HepG2 (cell line): ENCODE results near the gene MBL2. TPM values are rescaled to one million over a fixed set of nuclear protein-coding genes. Genes with fewer than 3 reads are reported as not detected.

Experiments
- AFF4 ChIP-seq: sonication (generic); formaldehyde crosslinking; IDR thresholded peaks from 2 replicates; pipeline ENCODE4 v1.4.0; 2020; ENCODE audit warnings: missing genetic modification reagents
- CEBPG ChIP-seq: IDR thresholded peaks from 2 replicates; pipeline ENCODE4 v1.6.1; 2016
- CHD4 ChIP-seq: fragments of 200-600 bp; sonication (generic); IDR thresholded peaks from 2 replicates; pipeline ENCODE4 v1.7.0; 2017; ENCODE audit warnings: mild to moderate bottlenecking, low read length, borderline replicate concordance
- CTCF ChIP-seq: sonication (generic); formaldehyde crosslinking; IDR thresholded peaks from 2 replicates; pipeline ENCODE4 v1.5.0; 2020; ENCODE audit warnings: mild to moderate bottlenecking, missing genetic modification reagents, moderate library complexity
- FOXP1 ChIP-seq, 2 experiments: fragments of 450-650 bp in 1 of 2; IDR thresholded peaks; 2 replicates each; pipeline ENCODE4 v1.6.1; 2017 to 2018; ENCODE audit warnings: antibody characterized with exemption in 1 of 2
- HINFP ChIP-seq: sonication (generic); formaldehyde crosslinking; IDR thresholded peaks from 2 replicates; pipeline ENCODE4 v1.4.0; 2020; ENCODE audit warnings: low read depth, mild to moderate bottlenecking, missing genetic modification reagents
- HNRNPL ChIP-seq: fragments of 200-400 bp; formaldehyde crosslinking; IDR thresholded peaks from 2 replicates; pipeline ENCODE4 v1.6.1; 2017; ENCODE audit warnings: mild to moderate bottlenecking, low read depth, low read length
- MAZ ChIP-seq, 2 experiments: sonication (generic) in 1 of 2; formaldehyde crosslinking in 1 of 2; IDR thresholded peaks; 2 replicates each; pipeline versions ENCODE4 v1.5.0 to v1.6.1; 2012 to 2020; ENCODE audit warnings: low read depth in 2 of 2, mild to moderate bottlenecking in 2 of 2, borderline replicate concordance in 1 of 2, improper control_type of control experiment in 1 of 2, low read length in 1 of 2, missing genetic modification reagents in 1 of 2, moderate library complexity in 1 of 2
- MYPOP ChIP-seq: sonication (generic); formaldehyde crosslinking; IDR thresholded peaks from 2 replicates; pipeline ENCODE4 v1.8.1; 2023; ENCODE audit warnings: mild to moderate bottlenecking, moderate library complexity, missing genetic modification reagents
- RBFOX2 ChIP-seq: fragments of 200-400 bp; formaldehyde crosslinking; IDR thresholded peaks from 2 replicates; pipeline ENCODE4 v1.6.1; 2017; ENCODE audit warnings: low read depth, mild to moderate bottlenecking, low read length
- SOX6 ChIP-seq, 2 experiments: fragments of 450-650 bp in 1 of 2; sonication (generic) in 1 of 2; formaldehyde crosslinking in 1 of 2; IDR thresholded peaks; 2 replicates each; pipeline versions ENCODE4 v1.4.0 to v1.6.1; 2017 to 2020; ENCODE audit warnings: antibody characterized with exemption in 1 of 2, mild to moderate bottlenecking in 1 of 2, missing genetic modification reagents in 1 of 2
- SRY ChIP-seq: sonication (generic); formaldehyde crosslinking; IDR thresholded peaks from 2 replicates; pipeline ENCODE4 v1.8.0; 2022; ENCODE audit warnings: mild to moderate bottlenecking, missing genetic modification reagents
- YY1 ChIP-seq: IDR thresholded peaks from 2 replicates; pipeline ENCODE4 v1.6.1; 2011; ENCODE audit warnings: low read length, low read depth, moderate library complexity, mild to moderate bottlenecking; ENCODE audit not compliant: insufficient read depth, insufficient replicate concordance
- ZBTB3 ChIP-seq: sonication (generic); formaldehyde crosslinking; IDR thresholded peaks from 2 replicates; pipeline ENCODE4 v1.4.0; 2020; ENCODE audit warnings: low read depth, mild to moderate bottlenecking, moderate library complexity, missing genetic modification reagents, borderline replicate concordance
- ZNF460 ChIP-seq: sonication (generic); formaldehyde crosslinking; IDR thresholded peaks from 2 replicates; pipeline ENCODE4 v1.5.1; 2020; ENCODE audit warnings: missing genetic modification reagents, mild to moderate bottlenecking, borderline replicate concordance
- ZNF776 ChIP-seq: sonication (generic); formaldehyde crosslinking; IDR thresholded peaks from 2 replicates; pipeline ENCODE4 v1.4.0; 2020; ENCODE audit warnings: mild to moderate bottlenecking, missing genetic modification reagents
- ZNF777 ChIP-seq: sonication (generic); formaldehyde crosslinking; IDR thresholded peaks from 2 replicates; pipeline ENCODE4 v1.4.0; 2020; ENCODE audit warnings: missing genetic modification reagents
- ZSCAN25 ChIP-seq: sonication (generic); formaldehyde crosslinking; IDR thresholded peaks from 2 replicates; pipeline ENCODE4 v1.8.0; 2022; ENCODE audit warnings: mild to moderate bottlenecking, missing genetic modification reagents
- ZSCAN31 ChIP-seq: sonication (generic); formaldehyde crosslinking; IDR thresholded peaks from 2 replicates; pipeline ENCODE4 v1.5.0; 2020; ENCODE audit warnings: low read depth, mild to moderate bottlenecking, missing genetic modification reagents
- polyA plus RNA-seq, 8 experiments: library from polyadenylated mRNA; depleted of rRNA in 3 of 8; stranded (reverse) in 7 of 8; unstranded in 1 of 8; fragments of >200 nt; fragmentation: Illumina TruSeq in 4 of 8; extraction: Trizol in 4 of 8; gene quantifications; 2 replicates each; pipeline versions ENCODE4 v1.2.1 to v1.2.3, GENCODE V29; 2011 to 2016; ENCODE audit warnings: low read depth in 4 of 8, missing spikeins in 1 of 8, mixed read lengths in 1 of 8; ENCODE audit not compliant: insufficient read depth in 1 of 8
- total RNA-seq, 5 experiments: library from RNA; depleted of rRNA; stranded (reverse); fragments of >200 nt; fragmentation: Illumina TruSeq; extraction: Trizol; gene quantifications; 2 replicates each; pipeline ENCODE4 v1.2.3, GENCODE V29; 2016; ENCODE audit warnings: low read depth in 1 of 5

The MBL2 gene
- total and polyA plus RNA-seq, 2 of the 13 experiments (the other 11 are each of a cell fraction or from before 2014, with no cell fraction given) = 9.6 to 16.2 TPM

GRCh38 chr10:52775132-52775647 is 2.6 kb upstream of the MBL2 start (continued):
- 0 out of 2 replicates have a peak, but pooled peaks have one; percentile 45 for TF ChIP-seq AFF4 (CRISPR knock-in tag)
- TF ChIP-seq FOXP1 (IDR thresholded peaks at IDR 0.05) = 0 out of 2 replicates have a peak, but pooled peaks have one; percentile 3
- no peak for TF ChIP-seq FOXP1 (CRISPR knock-in tag; IDR thresholded peaks at IDR 0.05)
- TF ChIP-seq HINFP (CRISPR knock-in tag) = no peak; the same call in 1 of the 2 replicates
- peak; percentile 12; the same call in 1 of the 2 replicates for TF ChIP-seq MYPOP (CRISPR knock-in tag)
- no peak for TF ChIP-seq CEBPG (CRISPR knock-in tag)
- TF ChIP-seq ZSCAN25 = 0 out of 2 replicates have a peak, but pooled peaks have one; percentile 3
- TF ChIP-seq SOX6 (IDR thresholded peaks at IDR 0.05) = no peak
- TF ChIP-seq SOX6 (CRISPR knock-in tag; IDR thresholded peaks at IDR 0.05) = no peak
- TF ChIP-seq ZBTB3 (CRISPR knock-in tag) = 0 out of 2 replicates have a peak, but pooled peaks have one; percentile 37
- peak; percentile 7 for TF ChIP-seq ZNF460 (CRISPR knock-in tag)
- TF ChIP-seq RBFOX2 = peak; percentile 40
- no peak for TF ChIP-seq MAZ (IDR thresholded peaks at IDR 0.05; ENCODE audit: borderline replicate concordance, low read depth, low read length)
- 0 out of 2 replicates have a peak, but pooled peaks have one; percentile 4 for TF ChIP-seq MAZ (CRISPR knock-in tag; IDR thresholded peaks at IDR 0.05; ENCODE audit: low read depth)
- TF ChIP-seq CHD4 = peak; percentile 76
- TF ChIP-seq ZSCAN31 = peak; percentile 37; the same call in 1 of the 2 replicates
- peak; percentile 30; the same call in 1 of the 2 replicates for TF ChIP-seq ZNF777
- TF ChIP-seq SRY (CRISPR knock-in tag) = no peak
- TF ChIP-seq CTCF (CRISPR knock-in tag) = peak; percentile 6; the same call in 1 of the 2 replicates
- peak; percentile 30 for TF ChIP-seq YY1
- 0 out of 2 replicates have a peak, but pooled peaks have one; percentile 40 for TF ChIP-seq HNRNPL
- TF ChIP-seq ZNF776 (CRISPR knock-in tag) = no peak
